ENCODE measurements around the gene PEDS1. TPM values are rescaled to one million over a fixed set of nuclear protein-coding genes. Genes with fewer than 3 reads are reported as not detected.
A peak's percentile ranks its signal among the peaks of the same experiment; 100 is the strongest.

PEDS1 gene
- total and polyA plus RNA-seq, 2 of the 13 experiments (the other 11 are each of a cell fraction or from before 2014, with no cell fraction given) = 30.5 to 93.9 TPM

- TF ChIP-seq PRDM4 (CRISPR knock-in tag; IDR thresholded peaks at IDR 0.05; ENCODE audit: borderline replicate concordance) = no peak
- TF ChIP-seq ZNF564 (CRISPR knock-in tag; IDR thresholded peaks at IDR 0.05) = no peak
- TF ChIP-seq SRSF9 (IDR thresholded peaks at IDR 0.05; ENCODE audit: borderline replicate concordance, insufficient read depth, low read depth, low read length, poor library complexity, severe bottlenecking) = no peak
- no peak for TF ChIP-seq ZHX2 (IDR thresholded peaks at IDR 0.05; ENCODE audit: low read depth)
- TF ChIP-seq ZHX2 (CRISPR knock-in tag; IDR thresholded peaks at IDR 0.05; ENCODE audit: borderline replicate concordance) = no peak
- no peak for TF ChIP-seq TOPORS (CRISPR knock-in tag; IDR thresholded peaks at IDR 0.05)
- no peak for TF ChIP-seq ZNF547 (CRISPR knock-in tag; IDR thresholded peaks at IDR 0.05)
- no peak for TF ChIP-seq NFYC (CRISPR knock-in tag; IDR thresholded peaks at IDR 0.05)
- TF ChIP-seq JDP2 (CRISPR knock-in tag; IDR thresholded peaks at IDR 0.05; ENCODE audit: borderline replicate concordance) = no peak
- no peak for TF ChIP-seq GTF3A (CRISPR knock-in tag; conservative IDR thresholded peaks at IDR 0.05)
- no peak; the same call in 1 of the 2 replicates for TF ChIP-seq KDM1A (CRISPR knock-in tag; IDR thresholded peaks at IDR 0.05)
- TF ChIP-seq ZNF138 (CRISPR knock-in tag; IDR thresholded peaks at IDR 0.05; ENCODE audit: low read depth) = no peak
- TF ChIP-seq ZNF512B (CRISPR knock-in tag; IDR thresholded peaks at IDR 0.05; ENCODE audit: borderline replicate concordance) = no peak
- TF ChIP-seq HOMEZ (CRISPR knock-in tag; IDR thresholded peaks at IDR 0.05; ENCODE audit: low read depth) = no peak
- peak; percentile 35; the same call in 1 of the 2 replicates for TF ChIP-seq NR1H2 (CRISPR knock-in tag; IDR thresholded peaks at IDR 0.05; ENCODE audit: borderline replicate concordance, low read depth)
- TF ChIP-seq CAMTA2 (CRISPR knock-in tag; IDR thresholded peaks at IDR 0.05; ENCODE audit: borderline replicate concordance) = no peak
- TF ChIP-seq CHD2 (IDR thresholded peaks at IDR 0.05; ENCODE audit: low read depth, low read length) = no peak
Observed at GRCh38 chr20:50187403-50188051, 34.0 kb upstream of the PEDS1 start (continued).

Measured in HepG2 (cell line).